Inferior parietal cortex (tissue), 1 donor: ENCODE measurements around the gene CAD.
"Not testable (repeated sequence)": the region's sequence is repeated elsewhere in the genome, so short reads cannot be mapped to it uniquely, and the experiment has no call there.

Experiments
- DNase-seq: peaks from one replicate; pipeline ENCODE4 v3.0.0-alpha.2; 2016; ENCODE audit errors: extremely low spot score

Gene CAD

GRCh38 chr2:27256855-27257454, 39.8 kb downstream of the CAD start:
- DNase-seq, result no peak

GRCh38 chr2:27258051-27258450, 40.9 kb downstream of the CAD start:
- DNase-seq, result no peak

- DNase-seq, result no peak
These were observed 44.2 kb downstream of the CAD start for GRCh38 chr2:27261241-27261925.

- no peak for DNase-seq
These were observed 44.7 kb downstream of the CAD start for GRCh38 chr2:27261926-27262298.

GRCh38 chr2:27262379-27263286, 45.5 kb downstream of the CAD start, which contains the start of gene SLC30A3:
Gene SLC30A3, minus strand, starts transcription at chr2:27263047. Its CDS starts 141 bp downstream, at chr2:27262906.
- no peak for DNase-seq

- DNase-seq, result no peak
These were observed 46.4 kb downstream of the CAD start for GRCh38 chr2:27263287-27264252.

GRCh38 chr2:27264253-27264752, 47.1 kb downstream of the CAD start:
- no peak for DNase-seq

GRCh38 chr2:27264753-27265535, 47.8 kb downstream of the CAD start:
- no peak for DNase-seq

GRCh38 chr2:27265536-27265870, 48.3 kb downstream of the CAD start:
- DNase-seq, result no peak

GRCh38 chr2:27268296-27268695, 51.1 kb downstream of the CAD start:
- not testable (repeated sequence) for DNase-seq

- DNase-seq, result no peak
These were observed 53.0 kb downstream of the CAD start for GRCh38 chr2:27270131-27270530.

GRCh38 chr2:27270670-27271069, 53.5 kb downstream of the CAD start:
- DNase-seq, result no peak

GRCh38 chr2:27271631-27272340, 54.6 kb downstream of the CAD start:
- no peak for DNase-seq

GRCh38 chr2:27272537-27273522, 55.7 kb downstream of the CAD start:
- not testable (repeated sequence) for DNase-seq

GRCh38 chr2:27275211-27276150, 58.3 kb downstream of the CAD start, which contains the start of gene DNAJC5G:
Gene DNAJC5G, plus strand, starts transcription at chr2:27275433. Its CDS starts 1,296 bp downstream, at chr2:27276729.
- DNase-seq, result no peak

GRCh38 chr2:27278010-27278409, 60.8 kb downstream of the CAD start:
- DNase-seq, result no peak

GRCh38 chr2:27280826-27281225, 63.7 kb downstream of the CAD start:
- no peak for DNase-seq
